GM12878 (cell line): ENCODE measurements around the gene COL13A1. TPM values are rescaled to one million over a fixed set of nuclear protein-coding genes. Genes with fewer than 3 reads are reported as not detected.

Experiments
- ATAC-seq: fragments of 200-7000 bp; cut with Tn5 transposase; 3 replicates; pipeline ENCODE4 v1.9.1; 2020; ENCODE audit warnings: mild to moderate bottlenecking, moderate library complexity
- BruUV-seq: library from RNA; stranded (reverse); fragments of 400-500 nt; replicated peaks from 2 replicates; lab custom pipeline; 2021; lab: Mats Ljungman, UMichigan
- CTCF ChIA-PET: fragments of 300-600 bp; sonication (Branson Sonifier 250); formaldehyde crosslinking; extraction: SDS; loops from one replicate; lab custom pipeline; 2021; ENCODE audit warnings: inconsistent platforms; lab: Yijun Ruan, JAX
- POLR2A ChIA-PET: fragments of 350-600 bp; formaldehyde crosslinking; extraction: SDS; loops from one replicate; lab custom pipeline; 2021; ENCODE audit warnings: inconsistent platforms; lab: Charles Lee
- RAD21 ChIA-PET: fragments of 300-600 bp; sonication (Branson Sonifier 250); formaldehyde crosslinking; loops from one replicate; lab custom pipeline; 2023; ENCODE audit warnings: antibody characterized with exemption; ENCODE audit not compliant: unreplicated experiment; lab: Charles Lee
- SMC1A ChIA-PET: fragments of 300-600 bp; sonication (Branson Sonifier 250); formaldehyde crosslinking; loops from one replicate; lab custom pipeline; 2023; ENCODE audit not compliant: unreplicated experiment, uncharacterized antibody; lab: Charles Lee
- DNase-seq: peaks from one replicate; pipeline ENCODE4 v3.0.0-alpha.2; 2011; ENCODE audit warnings: low read depth, low spot score
- FAIRE-seq: peaks from 3 replicates; lab custom pipeline; 2011; peaks lifted over from hg19 to GRCh38; lab: Jason Lieb, UNC
- H2AFZ ChIP-seq: 2 replicates; pipeline ENCODE4 v1.6.0; 2011; ENCODE audit warnings: low read depth, low read length, control low read depth; ENCODE audit not compliant: control insufficient read depth
- H3K27ac ChIP-seq: 2 replicates; pipeline ENCODE4 v1.5.1; 2011; ENCODE audit warnings: control low read depth; ENCODE audit not compliant: control insufficient read depth, insufficient read depth
- H3K27me3 ChIP-seq, 2 experiments: replicated peaks in 1 of 2; 2 replicates each; pipeline versions ENCODE4 v1.6.0 to v1.6.1; 2011; ENCODE audit warnings: low read length in 1 of 2; ENCODE audit not compliant: control insufficient read depth in 2 of 2, insufficient read depth in 2 of 2
- H3K36me3 ChIP-seq, 2 experiments: 2 replicates each; pipeline ENCODE4 v1.5.1; 2011; ENCODE audit warnings: low read length in 1 of 2; ENCODE audit not compliant: control insufficient read depth in 2 of 2, insufficient read depth in 2 of 2
- H3K4me1 ChIP-seq: 2 replicates; pipeline ENCODE4 v1.6.1; 2011; ENCODE audit warnings: mild to moderate bottlenecking, low read length, moderate library complexity, mixed read lengths; ENCODE audit not compliant: control insufficient read depth, insufficient read depth
- H3K4me2 ChIP-seq: 2 replicates; pipeline ENCODE4 v1.6.0; 2011; ENCODE audit warnings: control low read depth; ENCODE audit not compliant: control insufficient read depth, insufficient read depth
- H3K4me3 ChIP-seq: fragments of 200-600 bp; sonication (generic); 2 replicates; pipeline ENCODE4 v1.5.1; 2016
- H3K79me2 ChIP-seq: 2 replicates; pipeline ENCODE4 v1.6.0; 2011; ENCODE audit warnings: low read length; ENCODE audit not compliant: control insufficient read depth, insufficient read depth
- H3K9ac ChIP-seq: 2 replicates; pipeline ENCODE4 v1.8.0; 2011; ENCODE audit warnings: low read length, control low read depth, mixed read lengths; ENCODE audit not compliant: control insufficient read depth, insufficient read depth
- H3K9me3 ChIP-seq: replicated peaks from 3 replicates; pipeline ENCODE4 v1.5.1; 2011; ENCODE audit warnings: mild to moderate bottlenecking, low read length; ENCODE audit not compliant: control insufficient read depth, insufficient read depth
- H4K20me1 ChIP-seq: 2 replicates; pipeline ENCODE4 v1.6.0; 2011; ENCODE audit not compliant: control insufficient read depth, insufficient read depth
- GATAD2B ChIP-seq: fragments of 450-650 bp; conservative IDR thresholded peaks from 2 replicates; pipeline ENCODE4 v1.6.1; 2017; ENCODE audit warnings: low read depth, mild to moderate bottlenecking, moderate library complexity
- JUND ChIP-seq: IDR thresholded peaks from 2 replicates; pipeline ENCODE4 v1.6.1; 2012; ENCODE audit warnings: low read depth, mild to moderate bottlenecking, low read length, improper control_type of control experiment, moderate library complexity
- KDM1A ChIP-seq: fragments of 200-600 bp; sonication (generic); IDR thresholded peaks from 2 replicates; pipeline ENCODE4 v1.6.1; 2016; ENCODE audit warnings: borderline replicate concordance
- POLR2A ChIP-seq: IDR thresholded peaks from 2 replicates; pipeline ENCODE4 v1.6.1; 2011; ENCODE audit warnings: low read depth, mild to moderate bottlenecking, low read length
- POLR2AphosphoS2 ChIP-seq: IDR thresholded peaks from 2 replicates; pipeline ENCODE4 v1.6.1; 2011; ENCODE audit warnings: low read depth, mild to moderate bottlenecking, low read length, improper control_type of control experiment, moderate library complexity
- SIX5 ChIP-seq: IDR thresholded peaks from 2 replicates; pipeline ENCODE4 v1.6.1; 2011; ENCODE audit warnings: mild to moderate bottlenecking, low read depth, low read length, moderate library complexity; ENCODE audit not compliant: severe bottlenecking
- SMAD1 ChIP-seq: fragments of 450-650 bp; IDR thresholded peaks from 2 replicates; pipeline ENCODE4 v1.6.1; 2018; ENCODE audit warnings: mild to moderate bottlenecking, low read depth; ENCODE audit not compliant: partially characterized antibody
- SREBF1 ChIP-seq: IDR thresholded peaks from 2 replicates; pipeline ENCODE4 v1.6.1; 2012; ENCODE audit warnings: mild to moderate bottlenecking, low read length
- SUZ12 ChIP-seq: fragments of 200-600 bp; sonication (generic); IDR thresholded peaks from one replicate; pipeline ENCODE4 v1.6.1; 2018; ENCODE audit warnings: antibody characterized with exemption, mild to moderate bottlenecking; ENCODE audit not compliant: unreplicated experiment
- TAF1 ChIP-seq: IDR thresholded peaks from 2 replicates; pipeline ENCODE4 v1.6.1; 2011; ENCODE audit warnings: mild to moderate bottlenecking, low read depth, low read length, borderline replicate concordance
- ZSCAN29 ChIP-seq: fragments of 450-650 bp; IDR thresholded peaks from 2 replicates; pipeline ENCODE4 v1.6.1; 2017; ENCODE audit warnings: mild to moderate bottlenecking, moderate library complexity
- WGBS: methylation state at CpG from one replicate; pipeline ENCODE4 v1.1.6; 2016; ENCODE audit warnings: low lambda C conversion rate; ENCODE audit not compliant: insufficient replicate concordance, insufficient coverage; ENCODE audit errors: missing lambda C conversion rate; 5-methylcytosine and 5-hydroxymethylcytosine counted together
- in situ Hi-C: fragments of 300-500 bp; cut with MboI; formaldehyde crosslinking; loops from 9 replicates; pipeline ENCODE4 v1.14.3; 2018; ENCODE audit warnings: mixed read lengths
- intact Hi-C: fragments of 100-400 bp; cut with micrococcal nuclease; formaldehyde crosslinking; loops from one replicate; pipeline ENCODE4 v1.14.2; 2022; ENCODE audit not compliant: unreplicated experiment
- polyA plus RNA-seq, 11 experiments: library from polyadenylated mRNA; depleted of rRNA in 4 of 11; unstranded in 6 of 11; stranded (reverse) in 5 of 11; fragments of >200 nt; fragmentation: Nextera tagmentation in 4 of 11; fragmentation: Illumina TruSeq in 1 of 11; extraction: Ambion mirVana in 4 of 11; extraction: Trizol in 1 of 11; gene quantifications; 1 replicate in 1 of 11; 2 replicates in 10 of 11; pipeline versions ENCODE4 v1.2.1 to v1.2.3, GENCODE V29; 2011 to 2016; ENCODE audit warnings: inconsistent platforms in 2 of 11, missing spikeins in 2 of 11, low read depth in 1 of 11
- total RNA-seq, 4 experiments: library from RNA; depleted of rRNA in 3 of 4; stranded (reverse); fragments of >200 nt in 3 of 4; fragmentation: Illumina TruSeq in 1 of 4; extraction: Trizol in 1 of 4; gene quantifications; 2 replicates each; pipeline versions ENCODE4 v1.2.1 to v1.2.3, GENCODE V29; 2013 to 2021
- TF ChIP-seq, protein P1 (sequence below): IDR thresholded peaks from 2 replicates; pipeline ENCODE4 v1.6.1; 2012; ENCODE audit warnings: low read depth, low read length, improper control_type of control experiment
- TF ChIP-seq, protein P2 (sequence below): fragments of 450-650 bp; IDR thresholded peaks from 2 replicates; pipeline ENCODE4 v1.6.1; 2017; ENCODE audit warnings: mild to moderate bottlenecking, moderate library complexity
- TF ChIP-seq, protein P3 (sequence below): fragments of 150-350 bp; IDR thresholded peaks from 2 replicates; pipeline ENCODE4 v1.6.1; 2016; ENCODE audit warnings: low read depth, low read length

Gene COL13A1
- total and polyA plus RNA-seq, 10 of the 15 experiments (the other 5 are each of a cell fraction or from before 2014, with no cell fraction given), result 0.03 to 0.15 (median 0.05) TPM; not detected in 7

DNA sequence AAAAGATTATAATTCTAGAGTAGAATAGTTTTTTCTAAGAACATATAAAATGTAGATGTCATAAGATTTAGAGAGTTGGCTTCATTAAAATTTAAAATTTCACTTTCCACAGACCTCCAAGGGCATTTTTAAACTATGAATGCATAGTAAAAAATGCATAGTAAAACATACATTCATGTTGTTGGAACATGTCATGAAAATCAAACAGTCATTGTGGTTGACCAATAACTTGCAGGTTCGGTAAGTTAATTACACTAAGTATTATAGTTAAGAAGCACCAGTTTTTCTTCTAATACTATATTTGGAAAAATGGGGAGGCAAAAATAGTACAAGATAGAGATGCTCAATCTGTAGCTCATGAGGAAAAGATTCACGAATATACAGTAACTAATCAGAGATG lies 189.4 kb downstream of the COL13A1 start:
- ChIA-PET SMC1A (no interaction called here), CTCF (no interaction called here), RAD21 (no interaction called here), POLR2A (no interaction called here)
- ATAC-seq (no peak), FAIRE-seq (no peak), DNase-seq (no peak)
- Histone ChIP-seq H2AFZ (no peak overlapping the region), H3K9me3 (peaks cover 1% of the 10 kb centered on the region; the same call in 1 of the 3 replicates), H3K4me3 (no peak overlapping the region), H3K27ac (no peak overlapping the region), H3K36me3 (no peaks in the 10 kb centered on the region), H3K27me3 (no peaks in the 10 kb centered on the region), H3K4me2 (no peak overlapping the region), H3K79me2 (no peaks in the 10 kb centered on the region), H3K9ac (no peak overlapping the region), H3K4me1 (no peaks in the 10 kb centered on the region), H4K20me1 (no peaks in the 10 kb centered on the region)
- no peak for TF ChIP-seq GATAD2B
- TF ChIP-seq SMAD1, result no peak
- TF ChIP-seq SREBF1, result no peak
- no peak for TF ChIP-seq SIX5
- TF ChIP-seq, protein P1, sequence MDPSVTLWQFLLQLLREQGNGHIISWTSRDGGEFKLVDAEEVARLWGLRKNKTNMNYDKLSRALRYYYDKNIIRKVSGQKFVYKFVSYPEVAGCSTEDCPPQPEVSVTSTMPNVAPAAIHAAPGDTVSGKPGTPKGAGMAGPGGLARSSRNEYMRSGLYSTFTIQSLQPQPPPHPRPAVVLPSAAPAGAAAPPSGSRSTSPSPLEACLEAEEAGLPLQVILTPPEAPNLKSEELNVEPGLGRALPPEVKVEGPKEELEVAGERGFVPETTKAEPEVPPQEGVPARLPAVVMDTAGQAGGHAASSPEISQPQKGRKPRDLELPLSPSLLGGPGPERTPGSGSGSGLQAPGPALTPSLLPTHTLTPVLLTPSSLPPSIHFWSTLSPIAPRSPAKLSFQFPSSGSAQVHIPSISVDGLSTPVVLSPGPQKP, result no peak
- no peak for TF ChIP-seq ZSCAN29
- TF ChIP-seq KDM1A, result no peak
- TF ChIP-seq, protein P2, sequence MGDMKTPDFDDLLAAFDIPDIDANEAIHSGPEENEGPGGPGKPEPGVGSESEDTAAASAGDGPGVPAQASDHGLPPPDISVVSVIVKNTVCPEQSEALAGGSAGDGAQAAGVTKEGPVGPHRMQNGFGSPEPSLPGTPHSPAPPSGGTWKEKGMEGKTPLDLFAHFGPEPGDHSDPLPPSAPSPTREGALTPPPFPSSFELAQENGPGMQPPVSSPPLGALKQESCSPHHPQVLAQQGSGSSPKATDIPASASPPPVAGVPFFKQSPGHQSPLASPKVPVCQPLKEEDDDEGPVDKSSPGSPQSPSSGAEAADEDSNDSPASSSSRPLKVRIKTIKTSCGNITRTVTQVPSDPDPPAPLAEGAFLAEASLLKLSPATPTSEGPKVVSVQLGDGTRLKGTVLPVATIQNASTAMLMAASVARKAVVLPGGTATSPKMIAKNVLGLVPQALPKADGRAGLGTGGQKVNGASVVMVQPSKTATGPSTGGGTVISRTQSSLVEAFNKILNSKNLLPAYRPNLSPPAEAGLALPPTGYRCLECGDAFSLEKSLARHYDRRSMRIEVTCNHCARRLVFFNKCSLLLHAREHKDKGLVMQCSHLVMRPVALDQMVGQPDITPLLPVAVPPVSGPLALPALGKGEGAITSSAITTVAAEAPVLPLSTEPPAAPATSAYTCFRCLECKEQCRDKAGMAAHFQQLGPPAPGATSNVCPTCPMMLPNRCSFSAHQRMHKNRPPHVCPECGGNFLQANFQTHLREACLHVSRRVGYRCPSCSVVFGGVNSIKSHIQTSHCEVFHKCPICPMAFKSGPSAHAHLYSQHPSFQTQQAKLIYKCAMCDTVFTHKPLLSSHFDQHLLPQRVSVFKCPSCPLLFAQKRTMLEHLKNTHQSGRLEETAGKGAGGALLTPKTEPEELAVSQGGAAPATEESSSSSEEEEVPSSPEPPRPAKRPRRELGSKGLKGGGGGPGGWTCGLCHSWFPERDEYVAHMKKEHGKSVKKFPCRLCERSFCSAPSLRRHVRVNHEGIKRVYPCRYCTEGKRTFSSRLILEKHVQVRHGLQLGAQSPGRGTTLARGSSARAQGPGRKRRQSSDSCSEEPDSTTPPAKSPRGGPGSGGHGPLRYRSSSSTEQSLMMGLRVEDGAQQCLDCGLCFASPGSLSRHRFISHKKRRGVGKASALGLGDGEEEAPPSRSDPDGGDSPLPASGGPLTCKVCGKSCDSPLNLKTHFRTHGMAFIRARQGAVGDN, result no peak
- TF ChIP-seq SUZ12, result no peak
- TF ChIP-seq TAF1, result no peak
- TF ChIP-seq POLR2A, result no peak
- TF ChIP-seq POLR2AphosphoS2, result no peak
- TF ChIP-seq JUND, result no peak
- TF ChIP-seq, protein P3, sequence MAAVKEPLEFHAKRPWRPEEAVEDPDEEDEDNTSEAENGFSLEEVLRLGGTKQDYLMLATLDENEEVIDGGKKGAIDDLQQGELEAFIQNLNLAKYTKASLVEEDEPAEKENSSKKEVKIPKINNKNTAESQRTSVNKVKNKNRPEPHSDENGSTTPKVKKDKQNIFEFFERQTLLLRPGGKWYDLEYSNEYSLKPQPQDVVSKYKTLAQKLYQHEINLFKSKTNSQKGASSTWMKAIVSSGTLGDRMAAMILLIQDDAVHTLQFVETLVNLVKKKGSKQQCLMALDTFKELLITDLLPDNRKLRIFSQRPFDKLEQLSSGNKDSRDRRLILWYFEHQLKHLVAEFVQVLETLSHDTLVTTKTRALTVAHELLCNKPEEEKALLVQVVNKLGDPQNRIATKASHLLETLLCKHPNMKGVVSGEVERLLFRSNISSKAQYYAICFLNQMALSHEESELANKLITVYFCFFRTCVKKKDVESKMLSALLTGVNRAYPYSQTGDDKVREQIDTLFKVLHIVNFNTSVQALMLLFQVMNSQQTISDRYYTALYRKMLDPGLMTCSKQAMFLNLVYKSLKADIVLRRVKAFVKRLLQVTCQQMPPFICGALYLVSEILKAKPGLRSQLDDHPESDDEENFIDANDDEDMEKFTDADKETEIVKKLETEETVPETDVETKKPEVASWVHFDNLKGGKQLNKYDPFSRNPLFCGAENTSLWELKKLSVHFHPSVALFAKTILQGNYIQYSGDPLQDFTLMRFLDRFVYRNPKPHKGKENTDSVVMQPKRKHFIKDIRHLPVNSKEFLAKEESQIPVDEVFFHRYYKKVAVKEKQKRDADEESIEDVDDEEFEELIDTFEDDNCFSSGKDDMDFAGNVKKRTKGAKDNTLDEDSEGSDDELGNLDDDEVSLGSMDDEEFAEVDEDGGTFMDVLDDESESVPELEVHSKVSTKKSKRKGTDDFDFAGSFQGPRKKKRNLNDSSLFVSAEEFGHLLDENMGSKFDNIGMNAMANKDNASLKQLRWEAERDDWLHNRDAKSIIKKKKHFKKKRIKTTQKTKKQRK, result no peak
- intact Hi-C loops, result no loop called here
- 19% methylated on average over 2 of the region's 2 CpGs for WGBS
- BruUV-seq, result no TSS peak
- in situ Hi-C loops, result no loop called here
